Mesothelial cell of epicardium (in vitro differentiated cells): ENCODE measurements around the gene YES1. TPM values are rescaled to one million over a fixed set of nuclear protein-coding genes. Genes with fewer than 3 reads are reported as not detected.

ENCODE experiments used
- DNase-seq, 2 experiments: peaks; one replicate each; pipeline ENCODE4 v3.0.0; 2021; ENCODE audit warnings: low spot score in 2 of 2; ENCODE audit not compliant: unreplicated experiment in 2 of 2
- H3K27ac Mint-ChIP-seq: 2 replicates; pipeline ENCODE4 v1.8.0; 2021; ENCODE audit warnings: mixed read lengths
- H3K27me3 Mint-ChIP-seq: 2 replicates; pipeline ENCODE4 v1.8.0; 2021; ENCODE audit warnings: low read depth, mixed read lengths
- H3K36me3 Mint-ChIP-seq: 2 replicates; pipeline ENCODE4 v1.8.0; 2021; ENCODE audit warnings: mixed read lengths
- H3K4me1 Mint-ChIP-seq: 2 replicates; pipeline ENCODE4 v1.8.0; 2021; ENCODE audit warnings: mixed read lengths
- H3K4me3 Mint-ChIP-seq: 2 replicates; pipeline ENCODE4 v1.8.0; 2021; ENCODE audit warnings: mild to moderate bottlenecking, moderate library complexity, mixed read lengths
- H3K9me3 Mint-ChIP-seq: 2 replicates; pipeline ENCODE4 v1.8.0; 2021; ENCODE audit warnings: mixed read lengths
- total RNA-seq: library from RNA; stranded (reverse); gene quantifications from 3 replicates; pipeline ENCODE4 v1.2.1, GENCODE V29; 2021
- TF ChIP-seq, protein P1 (sequence below): fragments of 200-600 bp; sonication (generic); IDR thresholded peaks from one replicate; pipeline ENCODE4 v1.5.0; 2021; ENCODE audit warnings: antibody characterized with exemption; ENCODE audit not compliant: unreplicated experiment

YES1 gene
- total RNA-seq, 1 donor from 2014 or later: 47.5 TPM

DNA sequence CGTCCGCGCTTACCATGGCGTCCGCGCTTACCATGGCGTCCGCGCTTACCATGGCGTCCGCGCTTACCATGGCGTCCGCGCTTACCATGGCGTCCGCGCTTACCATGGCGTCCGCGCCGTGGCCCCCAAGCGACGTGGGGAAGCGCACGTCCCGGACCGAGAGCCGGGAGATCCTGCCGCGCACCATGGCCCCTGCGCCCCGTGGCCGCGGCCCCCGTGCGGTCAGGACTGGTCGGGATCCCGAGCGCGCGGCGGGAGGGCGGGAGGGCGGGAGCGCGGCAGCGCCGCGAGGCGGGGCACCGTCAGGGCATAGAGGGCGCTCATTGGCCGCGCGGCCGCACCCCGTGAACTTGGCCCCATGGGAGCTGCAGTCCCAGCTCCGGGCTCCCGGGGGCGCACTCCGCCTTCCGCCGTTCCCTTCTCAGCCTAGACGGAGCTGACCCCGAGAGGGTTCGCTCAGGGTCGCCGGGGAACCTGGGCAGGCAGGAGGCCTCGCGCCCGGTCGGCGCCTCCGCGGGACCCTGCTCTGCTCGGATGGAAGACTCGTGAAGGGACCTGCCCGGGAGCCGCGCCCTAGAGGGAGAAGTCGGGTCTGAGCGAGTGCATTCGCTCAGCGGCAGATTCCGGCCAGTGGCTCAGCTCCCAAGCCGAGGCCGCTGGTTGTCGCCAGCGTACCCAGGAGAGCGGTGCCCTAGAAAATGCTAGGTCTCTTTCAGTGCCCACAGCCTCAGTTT is 99.5 kb downstream of the YES1 start, which contains the start of gene ENOSF1:
TSS of gene ENOSF1 (minus strand) at position 230 of the 734 bp plus-strand sequence. CDS start at position 187, 43 bp downstream.
- peaks cover 7% of the 10 kb centered on the region for H3K36me3 Mint-ChIP-seq
- H3K27ac Mint-ChIP-seq: peak within 1 kb of the TSS; percentile 7
- peaks cover 4% of the 10 kb centered on the region for H3K9me3 Mint-ChIP-seq
- peak; percentile 61 to 74 for DNase-seq
- H3K4me3 Mint-ChIP-seq: peak within 1 kb of the TSS; percentile 62
- peaks cover 7% of the 10 kb centered on the region for H3K4me1 Mint-ChIP-seq
- no peaks in the 10 kb centered on the region for H3K27me3 Mint-ChIP-seq
- TF ChIP-seq, protein P1, sequence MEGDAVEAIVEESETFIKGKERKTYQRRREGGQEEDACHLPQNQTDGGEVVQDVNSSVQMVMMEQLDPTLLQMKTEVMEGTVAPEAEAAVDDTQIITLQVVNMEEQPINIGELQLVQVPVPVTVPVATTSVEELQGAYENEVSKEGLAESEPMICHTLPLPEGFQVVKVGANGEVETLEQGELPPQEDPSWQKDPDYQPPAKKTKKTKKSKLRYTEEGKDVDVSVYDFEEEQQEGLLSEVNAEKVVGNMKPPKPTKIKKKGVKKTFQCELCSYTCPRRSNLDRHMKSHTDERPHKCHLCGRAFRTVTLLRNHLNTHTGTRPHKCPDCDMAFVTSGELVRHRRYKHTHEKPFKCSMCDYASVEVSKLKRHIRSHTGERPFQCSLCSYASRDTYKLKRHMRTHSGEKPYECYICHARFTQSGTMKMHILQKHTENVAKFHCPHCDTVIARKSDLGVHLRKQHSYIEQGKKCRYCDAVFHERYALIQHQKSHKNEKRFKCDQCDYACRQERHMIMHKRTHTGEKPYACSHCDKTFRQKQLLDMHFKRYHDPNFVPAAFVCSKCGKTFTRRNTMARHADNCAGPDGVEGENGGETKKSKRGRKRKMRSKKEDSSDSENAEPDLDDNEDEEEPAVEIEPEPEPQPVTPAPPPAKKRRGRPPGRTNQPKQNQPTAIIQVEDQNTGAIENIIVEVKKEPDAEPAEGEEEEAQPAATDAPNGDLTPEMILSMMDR: peak; percentile 72

GRCh38 chr18:711657-712400 is 100.2 kb downstream of the YES1 start:
- Mint-ChIP-seq H3K4me1 (peaks cover 7% of the 10 kb centered on the region), H3K9me3 (peaks cover 4% of the 10 kb centered on the region), H3K27me3 (no peaks in the 10 kb centered on the region), H3K27ac (peak overlapping the region; percentile 7), H3K36me3 (peaks cover 7% of the 10 kb centered on the region), H3K4me3 (peak overlapping the region; percentile 61)
- DNase-seq: peak in 1 of 2 experiments; percentile 50
- TF ChIP-seq, protein P1: no peak

DNA sequence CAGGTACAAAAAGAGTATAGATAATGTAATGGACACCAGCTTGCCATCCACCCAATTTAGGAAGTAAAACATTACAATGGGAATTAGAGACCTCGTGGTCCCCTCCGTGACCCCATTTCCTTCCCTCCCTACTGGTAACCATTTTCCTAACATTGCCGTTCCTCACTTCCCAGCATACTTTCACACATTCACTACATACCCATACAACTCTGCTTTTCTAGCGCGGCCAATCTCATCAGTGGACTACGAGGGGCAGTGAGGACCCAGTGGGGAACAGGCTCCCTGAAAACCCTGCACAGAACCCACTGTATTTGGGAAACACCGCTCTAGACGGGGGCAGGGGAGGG is 100.8 kb downstream of the YES1 start:
- Mint-ChIP-seq H3K9me3 (peaks cover 4% of the 10 kb centered on the region), H3K36me3 (peaks cover 9% of the 10 kb centered on the region), H3K27me3 (no peaks in the 10 kb centered on the region), H3K4me3 (peak overlapping the region; percentile 61), H3K27ac (peak overlapping the region; percentile 7), H3K4me1 (peaks cover 7% of the 10 kb centered on the region)
- TF ChIP-seq, protein P1: no peak
- DNase-seq: no peak

DNA sequence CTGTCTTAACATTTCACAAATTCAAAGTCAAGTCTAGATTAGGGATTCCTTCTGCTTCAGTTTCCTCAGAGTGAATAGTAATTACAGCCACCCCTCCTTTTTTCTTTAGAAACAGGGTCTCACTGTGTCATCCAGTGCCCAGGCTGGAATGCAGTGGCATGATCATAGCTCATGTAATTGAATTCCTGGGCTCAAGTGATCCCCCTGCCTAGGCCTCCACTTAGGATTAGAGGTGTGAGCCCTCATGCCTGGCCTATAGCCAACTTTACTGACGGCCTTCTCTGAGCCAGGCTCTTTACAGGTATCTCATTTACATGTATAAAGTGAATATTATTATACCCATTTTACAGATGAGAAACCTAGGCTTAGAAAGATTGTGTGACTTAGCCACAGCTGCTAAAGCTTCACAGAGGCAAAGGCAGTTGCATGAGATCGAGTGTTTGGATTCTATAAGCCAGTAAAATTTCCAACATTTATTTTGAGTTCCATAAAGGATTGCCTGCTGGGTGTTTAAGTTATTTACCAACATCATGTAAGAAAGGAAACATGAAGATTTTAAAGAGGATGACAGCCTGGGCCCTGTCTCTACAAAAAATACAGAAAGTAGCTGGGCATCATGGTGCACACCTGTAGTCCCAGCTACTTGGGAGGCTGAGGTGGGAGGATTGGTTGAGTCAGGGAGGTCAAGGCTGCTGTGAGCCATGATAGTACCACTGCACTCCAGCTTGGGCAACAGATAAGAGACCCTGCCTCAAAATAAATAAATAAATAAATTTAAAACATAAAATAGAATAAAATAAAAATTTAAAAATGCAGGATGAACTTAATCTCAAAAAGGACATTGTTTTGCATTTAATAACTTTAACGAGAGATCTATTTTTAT is 101.4 kb downstream of the YES1 start:
- H3K27me3 Mint-ChIP-seq: no peaks in the 10 kb centered on the region
- H3K4me3 Mint-ChIP-seq: peak overlapping the region; percentile 61
- TF ChIP-seq, protein P1: no peak
- H3K4me1 Mint-ChIP-seq: peaks cover 7% of the 10 kb centered on the region
- DNase-seq: no peak
- H3K27ac Mint-ChIP-seq: no peak overlapping the region
- H3K36me3 Mint-ChIP-seq: peaks cover 13% of the 10 kb centered on the region
- H3K9me3 Mint-ChIP-seq: peaks cover 4% of the 10 kb centered on the region

DNA sequence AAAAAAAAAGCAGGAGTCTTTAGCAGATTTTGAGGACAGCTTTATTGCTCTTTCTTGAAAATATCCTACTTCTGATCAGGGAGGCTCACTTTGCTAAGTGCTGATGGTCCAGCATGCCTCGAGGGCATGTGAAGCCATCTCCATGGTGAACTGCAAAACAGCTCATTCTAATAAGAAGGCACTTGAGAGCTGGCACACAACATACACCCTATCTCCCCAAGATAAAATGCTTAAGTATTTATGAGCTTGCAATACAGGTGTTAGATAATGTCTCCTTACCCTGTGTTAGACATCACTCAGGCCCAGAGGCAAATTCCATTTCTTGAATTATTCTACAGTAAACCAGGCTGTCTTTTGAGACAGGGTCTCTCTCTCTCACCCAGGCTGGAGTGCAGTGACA is 102.3 kb downstream of the YES1 start:
- TF ChIP-seq, protein P1: no peak
- Mint-ChIP-seq H3K27ac (no peak overlapping the region), H3K36me3 (peaks cover 21% of the 10 kb centered on the region), H3K9me3 (peaks cover 4% of the 10 kb centered on the region), H3K4me3 (no peak overlapping the region), H3K4me1 (peaks cover 7% of the 10 kb centered on the region), H3K27me3 (no peaks in the 10 kb centered on the region)
- DNase-seq: no peak
